Fibroblast of skin of back (primary cell): ENCODE results near the gene NPIPA5.
"Not testable (repeated sequence)": the region's sequence is repeated elsewhere in the genome, so short reads cannot be mapped to it uniquely, and the experiment has no call there.

ENCODE experiments used
- DNase-seq: peaks from one replicate; pipeline ENCODE4 v3.0.0-alpha.2; 2013

The NPIPA5 gene

DNA sequence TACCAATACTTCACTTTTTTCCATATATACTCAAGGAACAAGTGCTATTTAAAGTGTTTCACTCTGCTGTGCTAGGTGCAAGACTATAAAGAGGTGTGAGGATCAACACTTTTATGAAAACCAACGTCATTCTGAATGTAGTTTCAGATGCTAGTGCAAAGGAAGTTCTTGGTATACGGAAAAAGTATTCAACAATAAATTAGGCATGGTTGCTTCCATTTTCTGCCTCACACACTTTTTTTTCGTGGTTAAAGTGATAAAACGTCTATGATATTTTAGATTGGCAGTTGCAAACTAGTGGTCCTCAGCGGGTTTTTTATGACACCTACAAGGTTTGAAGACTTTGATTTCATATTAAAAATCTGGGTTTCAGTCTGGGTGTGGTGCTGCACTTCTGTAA lies 11.8 kb upstream of the NPIPA5 start:
- DNase-seq = not testable (repeated sequence)

- DNase-seq = not testable (repeated sequence)
Measured at GRCh38 chr16:15388060-15388459, 10.0 kb upstream of the NPIPA5 start.

GRCh38 chr16:15382810-15383209 lies 4.7 kb upstream of the NPIPA5 start:
- peak; percentile 11 for DNase-seq

GRCh38 chr16:15357495-15357894 lies 20.6 kb downstream of the NPIPA5 start:
- not testable (repeated sequence) for DNase-seq

DNA sequence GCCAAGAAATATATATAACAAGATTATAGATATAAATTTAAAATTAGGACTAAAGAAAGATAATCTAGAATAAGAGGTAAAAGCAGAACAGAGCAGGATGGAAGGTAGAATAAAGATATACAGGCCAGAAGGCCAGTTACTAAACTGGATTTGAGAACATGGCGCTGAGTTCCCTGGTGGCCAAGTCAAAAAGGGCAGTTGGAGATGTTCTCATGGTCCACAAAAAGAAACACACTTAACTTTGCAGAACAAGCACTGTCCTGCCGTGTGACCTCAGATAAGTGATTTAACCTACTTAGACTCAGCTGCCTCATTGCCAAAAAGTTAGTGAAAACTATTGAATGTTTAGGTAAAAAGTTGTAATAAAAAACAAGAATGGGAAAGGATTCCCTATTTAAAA lies 23.2 kb downstream of the NPIPA5 start:
- not testable (repeated sequence) for DNase-seq

- not testable (repeated sequence) for DNase-seq
Measured at GRCh38 chr16:15352852-15353251, 25.2 kb downstream of the NPIPA5 start.

- DNase-seq = not testable (repeated sequence)
Measured at GRCh38 chr16:15351745-15352144, 26.3 kb downstream of the NPIPA5 start.

DNA sequence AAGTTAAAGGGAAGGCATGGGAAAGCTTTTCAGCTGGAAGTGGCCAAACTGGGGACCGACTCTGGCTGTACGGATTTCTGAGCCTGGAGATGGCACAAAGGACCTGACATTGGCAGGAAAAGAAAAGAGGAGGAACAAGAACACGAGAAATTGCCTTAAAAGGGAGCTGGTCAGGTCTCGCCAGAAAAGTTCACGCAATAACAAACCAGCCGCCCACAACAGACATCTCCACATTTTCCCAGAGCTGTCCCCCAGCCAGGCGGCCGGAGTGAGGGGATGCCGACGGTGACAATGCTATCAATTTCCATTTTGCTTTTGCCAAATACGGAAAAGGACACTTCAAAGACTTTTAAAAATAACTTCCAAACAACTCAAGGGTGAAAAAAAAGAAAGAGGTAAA lies 26.8 kb downstream of the NPIPA5 start:
- not testable (repeated sequence) for DNase-seq

DNA sequence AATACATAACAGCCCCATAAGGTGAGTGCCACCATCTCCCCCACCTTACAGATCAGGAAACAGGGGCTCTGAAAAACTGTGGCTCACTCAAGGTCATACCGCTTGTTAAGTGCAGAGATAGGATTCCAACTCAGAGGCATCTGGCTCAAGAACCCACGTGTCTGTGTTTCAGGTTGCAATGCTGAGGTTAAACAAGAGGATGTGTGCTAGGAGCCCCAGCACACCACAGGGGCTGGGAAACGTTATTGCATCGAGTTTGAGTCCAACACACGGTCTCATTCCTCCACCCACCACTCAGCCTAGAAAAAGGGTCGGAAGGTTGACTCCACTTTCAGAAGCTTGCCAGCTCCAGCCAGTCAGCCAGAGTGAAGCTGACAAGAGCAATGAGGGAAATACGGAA lies 29.4 kb downstream of the NPIPA5 start:
- not testable (repeated sequence) for DNase-seq

DNA sequence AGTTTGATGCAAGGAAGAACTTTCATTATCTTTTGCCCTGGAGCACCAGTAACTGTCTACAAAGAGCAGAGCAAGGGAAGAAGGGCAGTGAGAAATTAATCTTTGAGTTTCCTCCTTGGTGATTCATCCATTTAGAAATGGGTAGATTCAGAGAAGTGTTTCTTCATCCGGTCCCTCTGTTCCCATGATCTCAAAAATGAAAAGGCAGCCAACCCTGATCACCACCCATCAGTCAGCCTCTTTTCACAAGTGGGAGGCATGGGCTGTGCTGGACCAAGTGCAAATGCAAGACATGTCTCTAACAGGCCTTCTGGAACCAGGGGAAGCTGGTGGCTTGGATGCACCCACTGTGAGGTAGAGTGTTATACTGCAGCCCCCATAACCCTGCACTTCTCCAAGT lies 35.8 kb downstream of the NPIPA5 start:
- DNase-seq = not testable (repeated sequence)

DNA sequence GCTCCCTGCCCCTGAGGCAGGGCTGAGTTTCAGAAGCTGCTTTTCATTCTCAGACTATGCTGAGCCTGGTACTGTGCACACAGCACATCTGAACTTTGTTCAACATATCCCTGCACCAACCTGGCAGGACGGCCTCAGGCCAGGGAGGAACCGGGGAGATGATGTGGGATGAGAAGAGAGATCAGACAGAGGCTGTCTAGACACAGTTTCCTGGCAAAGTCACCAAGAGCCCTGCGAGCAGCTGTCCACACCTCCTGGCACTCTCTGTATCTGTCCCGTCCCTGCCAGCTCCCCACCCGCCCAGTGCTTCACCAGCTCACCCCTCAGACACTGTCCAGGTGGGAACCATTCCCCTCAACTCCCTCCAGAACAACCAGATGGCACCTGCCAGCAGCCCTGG lies 39.1 kb downstream of the NPIPA5 start:
- DNase-seq = not testable (repeated sequence)

DNA sequence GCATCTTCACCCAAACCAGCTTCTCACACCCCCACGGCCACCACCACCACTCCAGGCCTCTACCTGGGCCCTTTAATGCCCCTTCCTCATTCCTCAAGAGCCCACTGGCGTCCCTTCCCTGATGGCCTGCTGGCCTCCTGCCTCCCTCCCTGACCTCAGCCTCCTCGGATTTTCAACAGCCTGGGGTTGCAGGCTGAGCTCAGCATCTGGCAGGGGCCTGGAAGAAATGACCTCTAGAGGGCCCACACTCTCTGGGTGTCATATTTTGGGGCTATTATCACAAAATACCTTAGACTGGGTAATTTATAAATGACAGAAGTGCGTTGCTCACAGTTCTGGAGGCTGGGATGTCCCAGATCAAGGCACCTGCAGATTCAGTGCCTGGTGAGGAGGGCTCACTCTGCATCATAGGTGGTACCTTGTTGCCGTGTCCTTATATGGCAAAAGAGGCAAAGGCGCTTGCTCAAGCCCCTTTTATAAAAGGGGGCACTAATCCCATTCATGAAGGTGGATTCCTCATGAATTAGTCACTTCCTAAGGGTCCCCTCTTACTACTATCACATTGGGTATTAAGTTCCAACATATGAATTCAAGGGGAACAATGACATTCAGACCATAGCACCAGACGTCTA lies 40.0 kb downstream of the NPIPA5 start:
- DNase-seq = not testable (repeated sequence)

- DNase-seq = not testable (repeated sequence)
Measured at GRCh38 chr16:15335609-15336008, 42.5 kb downstream of the NPIPA5 start.

DNA sequence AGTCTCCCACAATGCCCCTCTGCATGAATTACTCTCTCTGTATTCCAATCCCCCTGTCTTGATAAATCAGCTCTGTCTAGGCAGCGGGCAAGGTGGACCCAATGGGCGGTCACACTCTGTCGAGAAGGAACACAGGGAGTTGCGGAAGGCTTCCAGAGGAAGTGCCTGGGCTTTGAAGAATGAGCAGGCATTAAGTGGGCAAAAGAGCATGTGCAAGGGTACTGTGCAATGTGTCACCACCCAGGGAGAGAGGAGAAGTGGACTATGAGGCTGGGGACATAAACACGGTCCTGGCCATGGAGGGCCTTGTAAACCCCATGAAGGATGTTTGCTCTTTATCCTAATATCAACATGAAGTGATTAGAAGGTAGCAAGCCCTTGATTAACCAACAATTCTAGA lies 44.1 kb downstream of the NPIPA5 start:
- not testable (repeated sequence) for DNase-seq

DNA sequence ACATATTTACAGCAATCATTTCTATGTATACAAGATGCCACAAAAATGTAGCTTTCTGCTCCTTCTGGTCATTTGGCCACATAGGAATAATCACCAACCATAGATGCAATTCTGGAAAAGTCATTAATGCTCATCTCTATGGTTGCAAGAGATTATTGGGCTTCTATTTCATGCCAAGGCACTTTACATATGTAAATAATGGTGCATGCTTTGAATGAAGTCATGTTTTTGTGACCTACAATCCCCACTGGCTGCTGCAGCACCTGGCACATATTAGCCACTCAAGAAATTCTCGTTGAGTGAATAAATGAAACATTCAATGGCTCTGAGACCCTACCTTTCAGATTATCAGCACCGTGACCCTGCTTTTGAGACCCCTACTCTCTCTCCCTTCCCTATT lies 47.1 kb downstream of the NPIPA5 start:
- not testable (repeated sequence) for DNase-seq

DNA sequence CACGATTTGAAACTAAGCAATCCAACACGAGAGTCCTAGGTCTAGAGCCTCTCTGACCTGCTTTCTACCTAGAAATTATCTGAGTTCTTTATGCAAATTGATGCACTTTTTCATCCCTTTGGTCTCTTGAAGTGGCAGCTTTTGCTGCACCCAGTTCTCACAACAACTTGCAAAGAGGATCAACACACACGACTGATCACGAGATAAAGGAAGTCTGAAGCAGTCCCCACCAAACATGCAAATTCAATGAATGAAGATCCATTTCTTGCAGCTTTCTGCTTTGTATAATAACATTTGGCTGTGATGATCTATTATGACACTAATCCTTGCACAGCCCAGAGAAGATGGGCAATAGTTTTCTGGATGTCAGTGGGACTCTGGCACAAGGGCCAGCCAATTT lies 53.1 kb downstream of the NPIPA5 start:
- DNase-seq = not testable (repeated sequence)

GRCh38 chr16:15323373-15323772 lies 54.7 kb downstream of the NPIPA5 start:
- DNase-seq = not testable (repeated sequence)

GRCh38 chr16:15321221-15321620 lies 56.9 kb downstream of the NPIPA5 start:
- DNase-seq = not testable (repeated sequence)

DNA sequence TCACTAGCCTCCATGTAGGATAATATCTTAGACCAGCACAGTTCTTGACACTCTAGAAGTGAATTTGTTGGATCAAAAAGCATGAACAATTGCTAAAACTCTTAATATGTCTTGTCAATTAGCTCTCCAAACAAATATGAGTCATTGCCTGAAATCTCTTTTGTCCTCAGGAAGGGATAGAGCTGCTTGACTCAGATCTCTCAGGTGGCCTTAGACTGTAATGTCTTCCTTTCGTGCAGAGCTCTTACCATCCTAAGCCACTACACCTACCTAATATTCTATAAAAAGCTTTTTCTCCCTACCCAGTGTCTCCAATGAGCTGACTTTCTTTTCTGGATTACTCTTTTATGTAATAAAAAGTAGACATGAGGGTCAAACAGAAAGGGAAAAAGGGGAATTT lies 63.5 kb downstream of the NPIPA5 start:
- DNase-seq = not testable (repeated sequence)
